ENCODE data around the gene NPIPA8.
"Not testable (repeated sequence)": the region's sequence is repeated elsewhere in the genome, so short reads cannot be mapped to it uniquely, and the experiment has no call there.

GRCh38 chr16:18293337-18293956, 43.1 kb downstream of the NPIPA8 start:
- not testable (repeated sequence) for TF ChIP-seq CTCF (IDR thresholded peaks at IDR 0.05); EZH2 (IDR thresholded peaks at IDR 0.05; ENCODE audit: borderline replicate concordance, insufficient read depth, low read depth, low read length, poor library complexity, severe bottlenecking)

Data from B cell (primary cell).